GM12878 (cell line): ENCODE measurements around the gene PREX1. TPM values are rescaled to one million over a fixed set of nuclear protein-coding genes. Genes with fewer than 3 reads are reported as not detected.
A peak's percentile ranks its signal among the peaks of the same experiment; 100 is the strongest.

Source experiments
- ASH2L ChIP-seq: fragments of 300-600, 200-600 bp; sonication (generic); IDR thresholded peaks from 2 replicates; pipeline ENCODE4 v1.6.1; 2017; ENCODE audit warnings: low read depth, mild to moderate bottlenecking, borderline replicate concordance
- BRCA1 ChIP-seq: IDR thresholded peaks from 2 replicates; pipeline ENCODE4 v1.6.1; 2011; ENCODE audit warnings: low read depth, low read length, improper control_type of control experiment
- CBX5 ChIP-seq: sonication (generic); IDR thresholded peaks from 2 replicates; pipeline ENCODE4 v1.6.1; 2016; ENCODE audit warnings: low read depth, moderate library complexity, mild to moderate bottlenecking, inconsistent platforms
- CEBPB ChIP-seq, 2 experiments: fragments of 150-350 bp in 1 of 2; IDR thresholded peaks; 2 replicates each; pipeline ENCODE4 v1.6.1; 2012 to 2014; ENCODE audit warnings: low read depth in 2 of 2, low read length in 2 of 2, borderline replicate concordance in 1 of 2, inconsistent platforms in 1 of 2
- EP300 ChIP-seq, 2 experiments: fragments of 150-350 bp in 1 of 2; IDR thresholded peaks; 2 replicates each; pipeline ENCODE4 v1.6.1; 2011 to 2012; ENCODE audit warnings: low read depth in 2 of 2, low read length in 2 of 2, borderline replicate concordance in 1 of 2, improper control_type of control experiment in 1 of 2, inconsistent platforms in 1 of 2; ENCODE audit not compliant: control insufficient read depth in 1 of 2
- LARP7 ChIP-seq: fragments of 450-650 bp; IDR thresholded peaks from 2 replicates; pipeline ENCODE4 v1.6.1; 2017; ENCODE audit warnings: mild to moderate bottlenecking
- MEF2A ChIP-seq: IDR thresholded peaks from 2 replicates; pipeline ENCODE4 v1.6.1; 2011; ENCODE audit warnings: low read depth, mild to moderate bottlenecking, low read length, moderate library complexity; ENCODE audit not compliant: insufficient read depth
- NRF1 ChIP-seq: conservative IDR thresholded peaks from 2 replicates; pipeline ENCODE4 v1.6.1; 2011; ENCODE audit warnings: mild to moderate bottlenecking, low read depth, low read length, improper control_type of control experiment
- POLR2AphosphoS5 ChIP-seq: IDR thresholded peaks from 2 replicates; pipeline ENCODE4 v1.6.1; 2011; ENCODE audit warnings: mild to moderate bottlenecking, low read length, inconsistent platforms
- RAD21 ChIP-seq: IDR thresholded peaks from 2 replicates; pipeline ENCODE4 v1.6.1; 2011; ENCODE audit warnings: mild to moderate bottlenecking, low read depth, low read length, moderate library complexity; ENCODE audit not compliant: insufficient read depth
- RELA ChIP-seq: fragments of 450-650 bp; IDR thresholded peaks from 2 replicates; pipeline ENCODE4 v1.8.0; 2014; ENCODE audit warnings: borderline replicate concordance; ENCODE audit not compliant: partially characterized antibody
- SPI1 ChIP-seq: IDR thresholded peaks from 2 replicates; pipeline ENCODE4 v1.6.1; 2011; ENCODE audit warnings: low read depth, mild to moderate bottlenecking, low read length, moderate library complexity, borderline replicate concordance; ENCODE audit not compliant: insufficient read depth
- STAT3 ChIP-seq: IDR thresholded peaks from 2 replicates; pipeline ENCODE4 v1.6.1; 2011; ENCODE audit warnings: low read depth, low read length, improper control_type of control experiment
- YY1 ChIP-seq: IDR thresholded peaks from 2 replicates; pipeline ENCODE4 v1.6.1; 2011; ENCODE audit warnings: low read depth, mild to moderate bottlenecking, low read length
- ZNF687 ChIP-seq: fragments of 450-650 bp; IDR thresholded peaks from 2 replicates; pipeline ENCODE4 v1.6.1; 2017; ENCODE audit warnings: mild to moderate bottlenecking, moderate library complexity
- ZSCAN29 ChIP-seq: fragments of 450-650 bp; IDR thresholded peaks from 2 replicates; pipeline ENCODE4 v1.6.1; 2017; ENCODE audit warnings: mild to moderate bottlenecking, moderate library complexity
- polyA plus RNA-seq, 11 experiments: library from polyadenylated mRNA; depleted of rRNA in 4 of 11; unstranded in 6 of 11; stranded (reverse) in 5 of 11; fragments of >200 nt; fragmentation: Nextera tagmentation in 4 of 11; fragmentation: Illumina TruSeq in 1 of 11; extraction: Ambion mirVana in 4 of 11; extraction: Trizol in 1 of 11; gene quantifications; 1 replicate in 1 of 11; 2 replicates in 10 of 11; pipeline versions ENCODE4 v1.2.1 to v1.2.3, GENCODE V29; 2011 to 2016; ENCODE audit warnings: inconsistent platforms in 2 of 11, missing spikeins in 2 of 11, low read depth in 1 of 11
- total RNA-seq, 4 experiments: library from RNA; depleted of rRNA in 3 of 4; stranded (reverse); fragments of >200 nt in 3 of 4; fragmentation: Illumina TruSeq in 1 of 4; extraction: Trizol in 1 of 4; gene quantifications; 2 replicates each; pipeline versions ENCODE4 v1.2.1 to v1.2.3, GENCODE V29; 2013 to 2021
- TF ChIP-seq, protein P1 (sequence below): fragments of 150-350 bp; IDR thresholded peaks from 2 replicates; pipeline ENCODE4 v1.6.1; 2016; ENCODE audit warnings: low read depth, low read length
- TF ChIP-seq, protein P2 (sequence below): fragments of 450-650 bp; IDR thresholded peaks from 2 replicates; pipeline ENCODE4 v1.6.1; 2014; ENCODE audit warnings: mild to moderate bottlenecking
- TF ChIP-seq, protein P3 (sequence below): fragments of 450-650 bp; formaldehyde crosslinking; IDR thresholded peaks from 2 replicates; pipeline ENCODE4 v1.5.0; 2022; ENCODE audit warnings: mild to moderate bottlenecking, missing genetic modification characterization

The PREX1 gene
- total and polyA plus RNA-seq, 10 of the 15 experiments (the other 5 are each of a cell fraction or from before 2014, with no cell fraction given), result 2.6 to 114 (median 38.9) TPM

DNA sequence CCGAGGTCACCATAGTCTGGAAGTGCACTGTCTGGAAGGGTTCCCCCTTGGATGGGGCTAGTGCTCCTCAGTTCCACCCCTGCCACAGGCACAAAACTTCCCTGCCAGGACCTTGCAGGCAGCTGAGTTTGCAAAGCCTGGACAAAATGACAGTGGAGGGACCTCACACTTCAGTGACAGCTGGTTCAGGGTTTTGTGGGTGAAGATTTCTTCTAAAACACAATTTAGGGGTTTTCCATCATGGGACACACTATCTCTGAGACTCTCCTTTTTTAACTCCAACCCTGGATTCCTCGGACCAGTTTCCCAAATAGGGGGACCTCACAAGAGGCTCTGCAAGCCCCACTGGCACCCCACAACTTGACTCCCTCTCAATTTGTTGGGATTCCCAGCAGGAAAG, 33.6 kb upstream of the PREX1 start (continued):
- TF ChIP-seq EP300 (IDR thresholded peaks at IDR 0.05; ENCODE audit: borderline replicate concordance in 1 of 2, control insufficient read depth in 1 of 2, low read depth in 2 of 2, low read length in 2 of 2) (no peak; a peak in 1 of 4 replicates), RAD21 (no peak), SPI1 (no peak), ZNF687 (0 out of 2 replicates have a peak, but pooled peaks have one; percentile 18), ASH2L (no peak), BRCA1 (no peak), LARP7 (no peak), MEF2A (no peak), NRF1 (no peak), ZSCAN29 (no peak), STAT3 (no peak), RELA (peak; percentile 45), CBX5 (no peak), YY1 (0 out of 2 replicates have a peak, but pooled peaks have one; percentile 29), CEBPB (IDR thresholded peaks at IDR 0.05; ENCODE audit: borderline replicate concordance in 1 of 2, low read depth in 2 of 2, low read length in 2 of 2) (no peak), POLR2AphosphoS5 (no peak)
- TF ChIP-seq, protein P1, sequence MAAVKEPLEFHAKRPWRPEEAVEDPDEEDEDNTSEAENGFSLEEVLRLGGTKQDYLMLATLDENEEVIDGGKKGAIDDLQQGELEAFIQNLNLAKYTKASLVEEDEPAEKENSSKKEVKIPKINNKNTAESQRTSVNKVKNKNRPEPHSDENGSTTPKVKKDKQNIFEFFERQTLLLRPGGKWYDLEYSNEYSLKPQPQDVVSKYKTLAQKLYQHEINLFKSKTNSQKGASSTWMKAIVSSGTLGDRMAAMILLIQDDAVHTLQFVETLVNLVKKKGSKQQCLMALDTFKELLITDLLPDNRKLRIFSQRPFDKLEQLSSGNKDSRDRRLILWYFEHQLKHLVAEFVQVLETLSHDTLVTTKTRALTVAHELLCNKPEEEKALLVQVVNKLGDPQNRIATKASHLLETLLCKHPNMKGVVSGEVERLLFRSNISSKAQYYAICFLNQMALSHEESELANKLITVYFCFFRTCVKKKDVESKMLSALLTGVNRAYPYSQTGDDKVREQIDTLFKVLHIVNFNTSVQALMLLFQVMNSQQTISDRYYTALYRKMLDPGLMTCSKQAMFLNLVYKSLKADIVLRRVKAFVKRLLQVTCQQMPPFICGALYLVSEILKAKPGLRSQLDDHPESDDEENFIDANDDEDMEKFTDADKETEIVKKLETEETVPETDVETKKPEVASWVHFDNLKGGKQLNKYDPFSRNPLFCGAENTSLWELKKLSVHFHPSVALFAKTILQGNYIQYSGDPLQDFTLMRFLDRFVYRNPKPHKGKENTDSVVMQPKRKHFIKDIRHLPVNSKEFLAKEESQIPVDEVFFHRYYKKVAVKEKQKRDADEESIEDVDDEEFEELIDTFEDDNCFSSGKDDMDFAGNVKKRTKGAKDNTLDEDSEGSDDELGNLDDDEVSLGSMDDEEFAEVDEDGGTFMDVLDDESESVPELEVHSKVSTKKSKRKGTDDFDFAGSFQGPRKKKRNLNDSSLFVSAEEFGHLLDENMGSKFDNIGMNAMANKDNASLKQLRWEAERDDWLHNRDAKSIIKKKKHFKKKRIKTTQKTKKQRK, result no peak
- TF ChIP-seq, protein P2, sequence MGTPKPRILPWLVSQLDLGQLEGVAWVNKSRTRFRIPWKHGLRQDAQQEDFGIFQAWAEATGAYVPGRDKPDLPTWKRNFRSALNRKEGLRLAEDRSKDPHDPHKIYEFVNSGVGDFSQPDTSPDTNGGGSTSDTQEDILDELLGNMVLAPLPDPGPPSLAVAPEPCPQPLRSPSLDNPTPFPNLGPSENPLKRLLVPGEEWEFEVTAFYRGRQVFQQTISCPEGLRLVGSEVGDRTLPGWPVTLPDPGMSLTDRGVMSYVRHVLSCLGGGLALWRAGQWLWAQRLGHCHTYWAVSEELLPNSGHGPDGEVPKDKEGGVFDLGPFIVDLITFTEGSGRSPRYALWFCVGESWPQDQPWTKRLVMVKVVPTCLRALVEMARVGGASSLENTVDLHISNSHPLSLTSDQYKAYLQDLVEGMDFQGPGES, result no peak
- TF ChIP-seq, protein P3, sequence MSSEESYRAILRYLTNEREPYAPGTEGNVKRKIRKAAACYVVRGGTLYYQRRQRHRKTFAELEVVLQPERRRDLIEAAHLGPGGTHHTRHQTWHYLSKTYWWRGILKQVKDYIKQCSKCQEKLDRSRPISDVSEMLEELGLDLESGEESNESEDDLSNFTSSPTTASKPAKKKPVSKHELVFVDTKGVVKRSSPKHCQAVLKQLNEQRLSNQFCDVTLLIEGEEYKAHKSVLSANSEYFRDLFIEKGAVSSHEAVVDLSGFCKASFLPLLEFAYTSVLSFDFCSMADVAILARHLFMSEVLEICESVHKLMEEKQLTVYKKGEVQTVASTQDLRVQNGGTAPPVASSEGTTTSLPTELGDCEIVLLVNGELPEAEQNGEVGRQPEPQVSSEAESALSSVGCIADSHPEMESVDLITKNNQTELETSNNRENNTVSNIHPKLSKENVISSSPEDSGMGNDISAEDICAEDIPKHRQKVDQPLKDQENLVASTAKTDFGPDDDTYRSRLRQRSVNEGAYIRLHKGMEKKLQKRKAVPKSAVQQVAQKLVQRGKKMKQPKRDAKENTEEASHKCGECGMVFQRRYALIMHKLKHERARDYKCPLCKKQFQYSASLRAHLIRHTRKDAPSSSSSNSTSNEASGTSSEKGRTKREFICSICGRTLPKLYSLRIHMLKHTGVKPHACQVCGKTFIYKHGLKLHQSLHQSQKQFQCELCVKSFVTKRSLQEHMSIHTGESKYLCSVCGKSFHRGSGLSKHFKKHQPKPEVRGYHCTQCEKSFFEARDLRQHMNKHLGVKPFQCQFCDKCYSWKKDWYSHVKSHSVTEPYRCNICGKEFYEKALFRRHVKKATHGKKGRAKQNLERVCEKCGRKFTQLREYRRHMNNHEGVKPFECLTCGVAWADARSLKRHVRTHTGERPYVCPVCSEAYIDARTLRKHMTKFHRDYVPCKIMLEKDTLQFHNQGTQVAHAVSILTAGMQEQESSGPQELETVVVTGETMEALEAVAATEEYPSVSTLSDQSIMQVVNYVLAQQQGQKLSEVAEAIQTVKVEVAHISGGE (CRISPR knock-in tag), result no peak
